GM13976 (cell line): ENCODE data around the gene ASCC1.
"Not testable (repeated sequence)": the region's sequence is repeated elsewhere in the genome, so short reads cannot be mapped to it uniquely, and the experiment has no call there.

Source experiments
- DNase-seq: peaks from one replicate; pipeline ENCODE4 v3.0.0; 2012; ENCODE audit warnings: low spot score
- in situ Hi-C: fragments of 300-500 bp; cut with MboI; formaldehyde crosslinking; loops from one replicate; pipeline ENCODE4 v1.12.0; 2022; ENCODE audit warnings: low sequenced_read_pairs, mixed read lengths, inconsistent platforms; ENCODE audit not compliant: unreplicated experiment
- TF ChIP-seq, protein P1 (sequence below): IDR thresholded peaks from 2 replicates; pipeline ENCODE4 v1.5.1; 2012; ENCODE audit warnings: borderline replicate concordance, mild to moderate bottlenecking; ENCODE audit not compliant: insufficient read depth; ENCODE audit errors: extremely low read depth, missing control alignments, control extremely low read depth

The ASCC1 gene

DNA sequence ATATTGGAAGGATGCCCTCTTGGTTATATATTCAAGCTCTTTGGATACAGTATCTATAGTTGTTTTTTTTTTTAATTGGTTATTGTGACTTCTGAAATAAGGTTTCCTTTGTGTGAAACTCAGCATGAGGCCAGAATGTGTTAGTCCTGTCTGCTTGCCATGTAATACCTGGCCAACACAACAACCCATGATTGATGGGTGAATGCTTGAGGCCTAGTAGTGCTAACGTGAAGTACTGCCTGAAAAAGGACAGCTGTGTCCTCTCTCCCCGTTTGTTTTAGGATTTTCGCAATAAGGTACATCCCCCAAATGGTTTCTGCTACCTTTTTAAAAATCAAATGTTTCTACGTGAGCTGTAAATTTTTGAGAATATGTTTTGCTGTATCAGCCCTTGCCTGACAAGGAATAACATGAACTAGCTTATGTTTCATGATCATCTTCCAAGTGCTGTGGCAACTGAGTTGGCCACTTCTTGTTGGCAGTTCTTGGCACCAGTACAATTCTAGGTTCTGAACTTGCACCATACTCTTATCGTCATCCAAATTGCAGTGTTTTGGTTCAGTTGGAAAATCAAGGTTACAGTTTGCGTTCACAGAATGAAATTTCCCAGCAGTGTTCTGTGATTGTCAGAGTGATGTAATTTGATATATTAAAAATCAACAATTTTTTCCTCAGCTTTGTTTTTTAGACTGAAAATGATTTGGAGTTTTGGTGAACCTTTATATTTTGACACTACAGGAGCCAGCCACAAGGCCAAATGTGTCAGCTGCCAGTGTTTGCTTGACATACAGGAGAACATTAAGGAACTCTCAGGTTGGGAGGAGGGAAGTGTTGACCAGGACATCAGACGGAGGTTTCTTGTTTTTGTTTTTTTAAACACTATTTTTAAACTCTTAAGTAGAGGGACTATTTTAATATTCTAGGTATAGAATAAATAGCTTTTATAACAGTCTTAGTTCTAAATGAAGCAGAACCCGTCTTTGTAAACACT is 13.5 kb upstream of the ASCC1 start:
- in situ Hi-C loops = loop anchor here (10.0 kb wide), 2 partner anchors 105 to 185 kb away; no protein-coding TSS in a partner anchor
- TF ChIP-seq, protein P1, sequence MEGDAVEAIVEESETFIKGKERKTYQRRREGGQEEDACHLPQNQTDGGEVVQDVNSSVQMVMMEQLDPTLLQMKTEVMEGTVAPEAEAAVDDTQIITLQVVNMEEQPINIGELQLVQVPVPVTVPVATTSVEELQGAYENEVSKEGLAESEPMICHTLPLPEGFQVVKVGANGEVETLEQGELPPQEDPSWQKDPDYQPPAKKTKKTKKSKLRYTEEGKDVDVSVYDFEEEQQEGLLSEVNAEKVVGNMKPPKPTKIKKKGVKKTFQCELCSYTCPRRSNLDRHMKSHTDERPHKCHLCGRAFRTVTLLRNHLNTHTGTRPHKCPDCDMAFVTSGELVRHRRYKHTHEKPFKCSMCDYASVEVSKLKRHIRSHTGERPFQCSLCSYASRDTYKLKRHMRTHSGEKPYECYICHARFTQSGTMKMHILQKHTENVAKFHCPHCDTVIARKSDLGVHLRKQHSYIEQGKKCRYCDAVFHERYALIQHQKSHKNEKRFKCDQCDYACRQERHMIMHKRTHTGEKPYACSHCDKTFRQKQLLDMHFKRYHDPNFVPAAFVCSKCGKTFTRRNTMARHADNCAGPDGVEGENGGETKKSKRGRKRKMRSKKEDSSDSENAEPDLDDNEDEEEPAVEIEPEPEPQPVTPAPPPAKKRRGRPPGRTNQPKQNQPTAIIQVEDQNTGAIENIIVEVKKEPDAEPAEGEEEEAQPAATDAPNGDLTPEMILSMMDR = no peak
- no peak for DNase-seq

DNA sequence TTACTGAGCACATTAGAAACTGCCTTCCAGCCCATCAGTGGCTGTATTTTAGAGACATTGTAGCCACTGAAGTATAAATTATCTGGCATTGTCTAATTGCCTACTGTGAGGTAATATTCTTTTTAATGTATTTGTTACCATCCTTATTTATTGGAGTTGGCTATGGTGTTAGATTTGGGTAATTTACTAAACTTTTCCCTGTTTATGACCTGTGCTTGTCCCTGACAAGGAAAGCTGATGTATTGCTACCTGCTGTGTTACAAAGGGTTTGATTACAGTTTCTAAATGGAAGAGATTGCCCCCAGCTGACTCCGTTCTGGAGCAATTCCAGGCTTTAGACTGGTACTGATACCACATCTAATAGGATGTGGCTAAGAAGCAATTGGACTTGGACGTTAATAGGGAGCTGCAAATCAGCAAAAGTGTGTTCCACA is 12.3 kb upstream of the ASCC1 start:
- TF ChIP-seq, protein P1 = no peak
- DNase-seq = no peak
- in situ Hi-C loops = loop anchor here (10.0 kb wide), 2 partner anchors 106 to 184 kb away; no protein-coding TSS in a partner anchor

DNA sequence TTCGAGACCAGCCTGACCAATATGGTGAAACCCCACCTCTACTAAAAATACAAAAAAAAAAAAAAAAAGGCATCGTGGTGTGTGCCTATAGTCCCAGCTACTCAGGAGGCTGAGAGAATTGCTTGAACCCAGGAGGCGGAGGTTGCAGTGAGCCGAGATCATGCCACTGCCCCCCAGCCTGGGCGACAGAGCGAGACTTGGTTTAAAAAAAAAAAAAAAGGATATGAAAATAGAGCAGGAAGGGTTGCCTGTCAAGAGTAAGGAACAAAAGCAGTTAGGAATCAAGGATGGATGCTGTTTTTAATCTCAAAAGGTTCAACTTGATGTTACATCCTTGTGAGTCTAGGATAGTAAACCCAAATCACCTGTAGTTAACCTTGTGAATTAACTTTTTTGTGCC is 11.8 kb upstream of the ASCC1 start:
- in situ Hi-C loops = loop anchor here (10.0 kb wide), 2 partner anchors 107 to 183 kb away; no protein-coding TSS in a partner anchor

DNA sequence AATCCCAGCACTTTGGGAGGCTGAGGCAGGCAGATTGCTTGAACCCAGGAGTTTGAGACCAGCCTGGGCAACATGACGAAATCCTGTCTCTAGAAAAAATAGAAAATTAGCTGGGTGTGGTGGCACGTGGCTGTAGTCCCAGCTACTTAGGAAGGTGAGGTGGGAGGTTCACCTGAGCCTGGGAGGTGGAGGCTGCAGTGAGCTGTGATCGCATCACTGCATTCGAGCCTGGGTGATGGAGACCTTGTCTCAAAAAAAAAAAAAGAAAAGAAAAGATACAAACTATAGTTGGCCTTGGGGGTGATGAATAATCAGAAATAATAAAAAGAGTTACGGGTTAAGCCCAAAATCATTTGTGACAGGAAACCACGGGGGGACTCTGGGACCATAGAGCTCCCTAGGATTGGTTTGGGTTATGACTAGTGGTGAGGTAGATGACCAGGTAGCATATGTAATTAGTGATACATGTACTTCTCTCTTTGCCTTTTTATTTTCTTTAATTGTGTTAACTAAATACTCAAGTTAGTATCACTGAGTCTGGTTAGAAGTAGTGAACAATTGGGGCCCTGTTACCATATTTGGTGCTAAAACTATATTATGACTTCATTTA is 10.4 kb upstream of the ASCC1 start:
- in situ Hi-C loops = loop anchor here (10.0 kb wide), 2 partner anchors 108 to 182 kb away; no protein-coding TSS in a partner anchor

More for the DNA sequence above, 11.8 kb upstream of the ASCC1 start:
- TF ChIP-seq, protein P1 = no peak
- DNase-seq = no peak

DNA sequence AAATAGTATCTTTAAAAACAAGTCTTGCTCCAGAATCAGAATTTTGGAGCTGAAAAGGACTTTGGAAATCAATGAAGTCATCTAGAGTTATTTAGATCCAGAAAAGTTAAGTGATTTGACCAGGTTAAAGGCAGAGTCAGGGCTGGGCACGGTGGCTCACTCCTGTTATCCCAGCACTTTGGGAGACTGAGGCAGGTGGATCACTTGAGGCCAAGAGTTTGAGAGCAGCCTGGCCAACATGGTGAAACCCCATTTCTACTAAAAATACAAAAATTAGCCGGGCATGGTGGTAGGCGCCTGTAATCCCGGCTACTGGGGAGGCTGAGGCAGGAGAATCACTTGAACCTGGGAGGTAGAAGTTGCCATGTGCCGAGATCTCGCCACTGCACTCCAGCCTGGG is 8.1 kb upstream of the ASCC1 start:
- not testable (repeated sequence) for DNase-seq
- in situ Hi-C loops = loop anchor here (10.0 kb wide), 2 partner anchors 111 to 179 kb away; no protein-coding TSS in a partner anchor

More for the DNA sequence above, 10.4 kb upstream of the ASCC1 start:
- TF ChIP-seq, protein P1 = no peak
- no peak for DNase-seq

GRCh38 chr10:72223743-72224101 is 7.6 kb upstream of the ASCC1 start:
- TF ChIP-seq, protein P1 = no peak
- DNase-seq = no peak
- in situ Hi-C loops = loop anchor here (10.0 kb wide), 2 partner anchors 111 to 179 kb away; no protein-coding TSS in a partner anchor

DNA sequence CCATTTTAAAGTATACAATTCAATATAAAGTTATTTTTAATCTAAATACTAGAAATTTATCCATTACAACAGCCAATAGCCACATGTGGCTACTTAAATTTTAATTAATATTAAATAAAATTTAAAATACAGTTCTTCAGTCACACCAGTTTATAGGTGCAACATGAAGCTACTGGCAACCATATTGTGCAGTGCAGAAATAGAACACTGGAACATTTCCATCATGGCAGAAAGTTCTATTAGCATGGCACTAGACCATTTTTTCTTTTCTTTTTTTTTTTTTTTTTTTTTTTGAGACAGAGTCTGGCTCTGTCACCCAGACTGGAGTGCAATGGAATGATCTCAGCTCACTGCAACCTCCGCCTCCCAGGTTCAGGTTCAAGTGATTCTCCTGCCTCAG is 5.2 kb upstream of the ASCC1 start:
- in situ Hi-C loops = loop anchor here (10.0 kb wide), 2 partner anchors 114 to 176 kb away; no protein-coding TSS in a partner anchor

More for the DNA sequence above, 5.2 kb upstream of the ASCC1 start:
- no peak for DNase-seq
- TF ChIP-seq, protein P1 = no peak
